Gastroesophageal sphincter (tissue), 3 donors: ENCODE measurements around the gene NAXE.

Experiments used
- CTCF ChIP-seq, 4 experiments: fragments of 200-600 bp in 2 of 4; fragments of 450-650 bp in 2 of 4; sonication (generic) in 1 of 4; IDR thresholded peaks; one replicate each; pipeline ENCODE4 v1.5.1; 2017 to 2019; ENCODE audit warnings: antibody characterized with exemption in 4 of 4, mild to moderate bottlenecking in 2 of 4, moderate library complexity in 2 of 4
- EP300 ChIP-seq: sonication (generic); formaldehyde crosslinking; IDR thresholded peaks from one replicate; pipeline ENCODE4 v1.6.1; 2017; ENCODE audit warnings: antibody characterized with exemption, mild to moderate bottlenecking

GRCh38 chr1:156590326-156591180, 1.0 kb upstream of the NAXE start:
- TF ChIP-seq CTCF (IDR thresholded peaks at IDR 0.05) (no peak), EP300 (no peak)
